ENCODE results near the gene HCAR3.
"Not testable (repeated sequence)": the region's sequence is repeated elsewhere in the genome, so short reads cannot be mapped to it uniquely, and the experiment has no call there.

The HCAR3 gene

DNA sequence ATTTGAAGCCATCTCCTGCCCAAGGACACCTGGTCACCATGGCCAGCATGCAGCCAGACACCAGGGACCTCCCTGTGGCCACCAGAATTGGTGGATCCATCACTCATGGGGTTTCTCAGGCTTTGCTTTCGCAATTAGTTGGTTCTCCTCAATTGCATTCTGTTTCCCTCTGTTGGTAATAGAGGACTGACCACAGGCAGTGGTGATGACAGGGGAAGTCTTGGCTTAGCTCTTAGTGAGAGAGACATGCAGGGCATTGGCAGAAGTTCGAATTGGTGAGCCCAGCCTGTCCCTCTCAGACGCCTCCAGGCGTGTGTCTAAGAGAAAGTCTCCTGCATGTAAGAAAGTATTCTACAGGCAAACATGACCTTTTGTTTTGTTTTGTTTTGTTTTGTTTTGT lies 34.8 kb downstream of the HCAR3 start:
- DNase-seq (ENCODE audit: low read depth), result peak; percentile 60
- H3K4me3 ChIP-seq (ENCODE audit: low read depth, low read length), result no peak overlapping the region

DNA sequence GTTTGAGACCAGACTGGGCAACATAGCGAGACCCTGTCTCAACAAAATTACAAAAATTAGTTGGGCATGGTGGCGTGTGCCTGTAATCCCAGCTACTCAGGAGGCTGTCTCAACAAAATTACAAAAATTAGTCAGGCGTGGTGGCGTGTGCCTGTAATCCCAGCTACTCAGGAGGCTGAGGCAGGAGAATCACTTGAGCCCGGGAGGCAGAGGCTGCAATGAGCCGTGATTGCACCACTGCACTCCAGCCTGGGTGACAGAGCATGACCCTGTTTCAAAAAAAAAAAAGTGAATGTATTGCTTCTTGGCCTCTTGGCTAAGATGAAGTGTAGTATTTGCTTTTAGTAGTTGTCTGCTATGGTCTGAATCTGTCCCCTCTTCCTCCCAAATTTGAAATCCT lies 35.6 kb downstream of the HCAR3 start:
- H3K4me3 ChIP-seq (ENCODE audit: low read depth, low read length); DNase-seq (ENCODE audit: low read depth): not testable (repeated sequence)

DNA sequence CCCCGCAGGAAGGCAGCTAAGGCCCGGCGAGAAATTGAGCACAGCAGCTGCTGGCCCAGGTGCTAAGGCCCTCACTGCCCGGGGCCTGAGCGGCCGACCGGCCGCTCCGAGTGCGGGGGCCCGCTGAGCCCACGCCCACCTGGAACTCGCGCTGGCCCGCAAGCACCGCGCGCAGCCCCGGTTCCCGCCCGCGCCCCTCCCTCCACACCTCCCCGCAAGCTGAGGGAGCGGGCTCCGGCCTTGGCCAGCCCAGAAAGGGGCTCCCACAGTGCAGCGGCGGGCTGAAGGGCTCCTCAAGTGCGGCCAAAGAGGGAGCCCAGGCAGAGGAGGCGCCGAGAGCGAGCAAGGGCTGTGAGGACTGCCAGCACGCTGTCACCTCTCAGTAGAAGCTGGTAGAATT lies 39.8 kb downstream of the HCAR3 start:
- not testable (repeated sequence) for H3K4me3 ChIP-seq (ENCODE audit: low read depth, low read length); DNase-seq (ENCODE audit: low read depth)

DNA sequence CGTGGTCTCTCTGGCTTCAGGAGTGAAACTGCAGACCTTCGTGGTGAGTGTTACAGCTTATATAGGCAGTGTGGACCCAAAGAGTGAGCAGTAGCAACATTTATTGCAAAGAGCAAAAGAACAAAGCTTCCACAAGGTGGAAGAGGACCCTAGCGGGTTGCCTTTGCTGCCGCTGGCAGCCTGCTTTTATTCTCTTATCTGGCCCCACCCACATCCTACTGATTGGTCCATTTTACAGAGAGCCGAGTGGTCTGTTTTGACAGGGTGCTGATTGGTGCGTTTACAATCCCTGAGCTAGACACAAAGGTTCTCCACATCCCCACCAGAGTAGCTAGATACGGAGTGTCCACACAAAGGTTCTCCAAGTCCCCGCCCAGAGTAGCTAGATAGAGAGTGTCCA lies 40.6 kb downstream of the HCAR3 start:
- not testable (repeated sequence) for H3K4me3 ChIP-seq (ENCODE audit: low read depth, low read length); DNase-seq (ENCODE audit: low read depth)

DNA sequence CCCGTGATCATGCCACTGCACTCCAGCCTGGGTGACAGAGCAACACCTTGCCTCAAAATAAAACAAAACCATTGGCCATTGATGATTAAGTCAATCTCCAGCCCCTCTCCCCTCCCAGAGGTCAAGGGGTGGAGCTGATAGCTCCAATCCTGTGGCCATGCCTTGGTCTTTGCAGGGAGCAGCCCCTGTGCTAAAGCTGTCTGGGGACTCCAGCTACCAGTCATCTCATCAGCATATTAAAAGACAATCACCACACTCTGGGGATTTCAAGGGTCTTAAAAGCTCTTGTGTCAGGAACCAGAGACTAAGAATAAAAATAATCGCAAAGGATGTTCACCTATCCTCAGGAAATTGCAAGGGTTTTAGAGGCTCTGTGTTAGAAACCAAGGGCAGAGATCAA lies 44.1 kb downstream of the HCAR3 start:
- no peak for DNase-seq (ENCODE audit: low read depth)
- no peak overlapping the region for H3K4me3 ChIP-seq (ENCODE audit: low read depth, low read length)

DNA sequence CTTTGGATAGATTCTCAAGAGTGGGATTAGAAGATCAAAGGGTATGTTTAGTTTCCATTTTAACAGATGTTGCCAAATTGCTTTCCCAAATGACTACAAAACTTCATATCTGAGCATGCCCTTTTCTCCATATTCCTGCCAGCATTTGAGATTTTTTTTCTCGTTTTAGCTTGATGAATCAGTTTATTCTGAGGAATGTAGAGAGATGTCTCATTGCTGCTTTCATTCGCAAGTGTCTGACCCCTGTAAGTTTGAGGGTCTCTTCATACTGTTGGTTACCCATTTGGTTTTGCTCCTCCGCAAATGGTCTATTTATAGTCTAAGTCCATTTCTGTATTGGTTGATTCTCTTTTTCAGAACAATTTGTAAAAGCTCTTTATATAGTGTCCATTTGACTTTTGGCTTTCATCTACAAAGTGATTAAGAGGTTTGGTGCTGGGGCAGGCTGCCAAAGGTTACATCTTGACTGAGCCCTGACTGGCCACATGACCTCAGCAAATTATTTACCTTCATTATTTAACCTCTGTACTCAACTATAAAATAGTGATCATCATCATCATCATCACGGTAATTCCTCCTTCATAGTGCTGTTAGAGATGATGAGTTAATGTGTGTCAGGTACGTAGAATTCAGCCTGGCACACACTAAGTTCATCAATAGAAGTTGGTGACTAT lies 47.1 kb downstream of the HCAR3 start:
- DNase-seq (ENCODE audit: low read depth), result peak; percentile 52
- no peak overlapping the region for H3K4me3 ChIP-seq (ENCODE audit: low read depth, low read length)

DNA sequence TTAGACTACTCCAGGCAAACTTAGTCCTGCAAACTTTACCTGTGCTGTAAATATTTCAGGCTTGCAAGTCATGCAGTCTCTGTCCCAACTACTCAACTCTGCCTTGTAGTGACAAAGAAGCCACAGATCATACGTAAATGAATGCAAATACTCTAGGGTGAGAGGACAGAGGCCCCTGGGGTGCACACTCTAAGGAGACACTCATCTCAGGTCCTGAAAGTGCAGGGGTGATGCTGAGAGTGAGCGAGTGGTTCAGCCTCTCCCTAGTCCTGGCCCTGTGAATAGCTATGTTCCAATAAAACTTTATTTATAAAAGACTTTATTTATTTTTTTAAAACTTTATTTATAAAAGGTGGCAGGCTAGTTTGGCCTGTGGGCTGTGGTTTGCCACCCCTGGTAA lies 48.3 kb downstream of the HCAR3 start:
- DNase-seq (ENCODE audit: low read depth), result no peak
- no peak overlapping the region for H3K4me3 ChIP-seq (ENCODE audit: low read depth, low read length)

DNA sequence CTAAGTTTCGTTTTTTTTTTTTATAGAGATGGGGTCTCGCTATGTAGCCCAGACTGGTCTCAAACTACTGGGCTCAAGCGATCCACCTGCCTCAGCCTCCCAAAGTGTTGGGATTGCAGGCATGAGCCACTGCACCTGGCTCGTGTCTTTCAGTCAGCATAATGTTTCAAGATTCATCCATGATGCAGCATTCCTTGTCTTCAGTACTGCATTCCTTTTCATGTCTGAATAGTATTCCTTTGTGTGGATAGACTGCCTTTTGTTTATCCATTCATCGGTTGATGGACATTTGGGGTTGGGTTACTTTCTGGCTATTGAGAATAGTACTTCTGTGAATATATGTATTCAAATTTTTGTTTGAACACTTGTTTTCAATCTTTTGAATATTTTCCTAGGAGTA lies 50.9 kb downstream of the HCAR3 start:
- no peak for DNase-seq (ENCODE audit: low read depth)
- no peak overlapping the region for H3K4me3 ChIP-seq (ENCODE audit: low read depth, low read length)

DNA sequence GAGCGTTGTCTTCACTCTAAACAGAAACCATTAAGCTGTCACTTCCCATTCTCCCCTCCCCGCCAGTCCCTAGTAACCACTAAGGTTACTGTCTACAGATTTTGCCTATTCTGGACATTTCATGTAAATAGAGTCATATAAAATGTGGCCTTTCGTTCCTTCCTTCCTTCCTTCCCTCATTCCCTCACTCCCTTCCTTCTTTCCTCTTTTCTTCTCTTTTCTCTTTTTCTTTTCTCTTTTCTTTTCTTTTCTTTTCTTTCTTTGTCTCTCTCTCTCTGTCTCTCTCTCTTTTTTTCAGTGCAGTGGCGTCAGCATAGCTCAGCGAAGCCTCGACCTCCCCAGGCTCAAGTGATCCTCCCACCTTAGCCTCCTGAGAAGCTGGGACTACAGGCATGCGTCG lies 51.3 kb downstream of the HCAR3 start:
- H3K4me3 ChIP-seq (ENCODE audit: low read depth, low read length), result no peak overlapping the region
- DNase-seq (ENCODE audit: low read depth), result no peak

All from skeletal muscle cell (primary cell).